Astrocyte (in vitro differentiated cells and primary cell): Measurements from ENCODE around the gene DCTPP1. TPM values are rescaled to one million over a fixed set of nuclear protein-coding genes. Genes with fewer than 3 reads are reported as not detected.

Experiments
- DNase-seq: peaks from one replicate; pipeline ENCODE4 v3.0.0-alpha.2; 2010; ENCODE audit warnings: low read depth
- FAIRE-seq: peaks from 2 replicates; lab custom pipeline; 2011; peaks lifted over from hg19 to GRCh38; lab: Jason Lieb, UNC
- H2AFZ ChIP-seq: 2 replicates; pipeline ENCODE4 v1.6.0; 2012; ENCODE audit warnings: low read depth, low read length, inconsistent platforms
- H3K27ac ChIP-seq: 2 replicates; pipeline ENCODE4 v1.5.1; 2011; ENCODE audit warnings: low read depth, low read length, inconsistent platforms
- H3K27me3 ChIP-seq: 2 replicates; pipeline ENCODE4 v1.6.0; 2011; ENCODE audit warnings: low read length, inconsistent platforms; ENCODE audit not compliant: insufficient read depth
- H3K36me3 ChIP-seq: 2 replicates; pipeline ENCODE4 v1.5.1; 2011; ENCODE audit warnings: low read length, inconsistent platforms; ENCODE audit not compliant: insufficient read depth
- H3K4me1 ChIP-seq: 2 replicates; pipeline ENCODE4 v1.5.1; 2011; ENCODE audit warnings: low read length, inconsistent platforms; ENCODE audit not compliant: insufficient read depth
- H3K4me2 ChIP-seq: 2 replicates; pipeline ENCODE4 v1.6.0; 2012; ENCODE audit warnings: low read length, inconsistent platforms
- H3K4me3 ChIP-seq: 2 replicates; pipeline ENCODE4 v1.5.1; 2011; ENCODE audit warnings: low read depth, mild to moderate bottlenecking, low read length, inconsistent platforms; ENCODE audit not compliant: insufficient read depth
- H3K79me2 ChIP-seq: 2 replicates; pipeline ENCODE4 v1.6.0; 2012; ENCODE audit warnings: mild to moderate bottlenecking, low read length, inconsistent platforms; ENCODE audit not compliant: insufficient read depth
- H3K9ac ChIP-seq: 2 replicates; pipeline ENCODE4 v1.6.0; 2012; ENCODE audit warnings: mild to moderate bottlenecking, low read length, inconsistent platforms
- H3K9me3 ChIP-seq: 2 replicates; pipeline ENCODE4 v1.5.1; 2012; ENCODE audit warnings: low read depth, mild to moderate bottlenecking, low read length, inconsistent platforms; ENCODE audit not compliant: insufficient read depth
- H4K20me1 ChIP-seq: 2 replicates; pipeline ENCODE4 v1.6.0; 2012; ENCODE audit warnings: low read length, inconsistent platforms; ENCODE audit not compliant: insufficient read depth
- H3K27ac Mint-ChIP-seq: one replicate; pipeline ENCODE4 v1.8.0; 2021; ENCODE audit warnings: mild to moderate bottlenecking, mixed read lengths; ENCODE audit not compliant: unreplicated experiment
- H3K27me3 Mint-ChIP-seq: one replicate; pipeline ENCODE4 v1.8.0; 2021; ENCODE audit warnings: low read depth, mixed read lengths; ENCODE audit not compliant: unreplicated experiment
- H3K36me3 Mint-ChIP-seq: one replicate; pipeline ENCODE4 v1.8.0; 2021; ENCODE audit warnings: low read depth, mixed read lengths; ENCODE audit not compliant: unreplicated experiment
- H3K4me1 Mint-ChIP-seq: one replicate; pipeline ENCODE4 v1.8.0; 2021; ENCODE audit warnings: low read depth, mixed read lengths; ENCODE audit not compliant: unreplicated experiment
- H3K4me3 Mint-ChIP-seq: one replicate; pipeline ENCODE4 v1.8.0; 2021; ENCODE audit warnings: mild to moderate bottlenecking, moderate library complexity, mixed read lengths; ENCODE audit not compliant: unreplicated experiment
- H3K9me3 Mint-ChIP-seq: one replicate; pipeline ENCODE4 v1.8.0; 2021; ENCODE audit warnings: mild to moderate bottlenecking, mixed read lengths; ENCODE audit not compliant: unreplicated experiment
- CTCF ChIP-seq: IDR thresholded peaks from 2 replicates; pipeline ENCODE4 v1.5.1; 2011; ENCODE audit warnings: low read depth, mild to moderate bottlenecking, inconsistent platforms, low read length, moderate library complexity; ENCODE audit not compliant: insufficient read depth
- EZH2 ChIP-seq: IDR thresholded peaks from 2 replicates; pipeline ENCODE4 v1.6.1; 2012; ENCODE audit warnings: mild to moderate bottlenecking, low read length, inconsistent platforms; ENCODE audit not compliant: insufficient read depth
- total RNA-seq: library from RNA; stranded (reverse); gene quantifications from 2 replicates; pipeline ENCODE4 v1.2.1, GENCODE V29; 2021

DCTPP1 gene
- total RNA-seq, 1 donor from 2014 or later = 36.5 TPM

GRCh38 chr16:30439720-30440348, 10.0 kb upstream of the DCTPP1 start:
- H3K27ac ChIP-seq = no peak overlapping the region
- Mint-ChIP-seq H3K36me3 (peaks cover 14% of the 10 kb centered on the region), H3K27me3 (peaks cover 8% of the 10 kb centered on the region), H3K4me3 (no peak overlapping the region), H3K9me3 (peaks cover 2% of the 10 kb centered on the region), H3K27ac (no peak overlapping the region), H3K4me1 (peaks cover 8% of the 10 kb centered on the region)
- TF ChIP-seq EZH2 (no peak), CTCF (no peak)
- no peak overlapping the region for H3K4me2 ChIP-seq
- peaks cover 10% of the 10 kb centered on the region for H3K79me2 ChIP-seq
- H4K20me1 ChIP-seq = no peaks in the 10 kb centered on the region
- H3K4me3 ChIP-seq = no peak overlapping the region
- no peak for FAIRE-seq
- H3K4me1 ChIP-seq = peaks cover 4% of the 10 kb centered on the region
- no peak for DNase-seq
- H3K36me3 ChIP-seq = no peaks in the 10 kb centered on the region
- H3K27me3 ChIP-seq = peaks cover 2% of the 10 kb centered on the region
- H3K9me3 ChIP-seq = no peaks in the 10 kb centered on the region
- H2AFZ ChIP-seq = no peak overlapping the region
- no peak overlapping the region for H3K9ac ChIP-seq

GRCh38 chr16:30438835-30439234, 9.0 kb upstream of the DCTPP1 start:
- no peak overlapping the region for H3K27ac Mint-ChIP-seq
- H3K36me3 Mint-ChIP-seq = peaks cover 6% of the 10 kb centered on the region
- DNase-seq (no peak), FAIRE-seq (no peak)
- H3K27ac ChIP-seq = no peak overlapping the region
- H3K4me1 ChIP-seq = no peaks in the 10 kb centered on the region
- peaks cover 2% of the 10 kb centered on the region for H3K27me3 ChIP-seq
- H3K4me2 ChIP-seq = no peak overlapping the region
- no peaks in the 10 kb centered on the region for H3K9me3 Mint-ChIP-seq
- H3K36me3 ChIP-seq = no peaks in the 10 kb centered on the region
- no peak for TF ChIP-seq CTCF
- TF ChIP-seq EZH2 = no peak
- no peak overlapping the region for H3K4me3 ChIP-seq
- H3K4me1 Mint-ChIP-seq = peaks cover 3% of the 10 kb centered on the region
- no peaks in the 10 kb centered on the region for H3K79me2 ChIP-seq
- H3K9me3 ChIP-seq = no peaks in the 10 kb centered on the region
- no peak overlapping the region for H3K9ac ChIP-seq
- no peak overlapping the region for H2AFZ ChIP-seq
- no peaks in the 10 kb centered on the region for H4K20me1 ChIP-seq
- H3K27me3 Mint-ChIP-seq = peaks cover 10% of the 10 kb centered on the region
- H3K4me3 Mint-ChIP-seq = no peak overlapping the region

- Histone ChIP-seq H4K20me1 (no peaks in the 10 kb centered on the region), H3K4me3 (no peak overlapping the region), H3K4me2 (no peak overlapping the region), H3K4me1 (no peaks in the 10 kb centered on the region), H3K27ac (no peak overlapping the region), H3K9ac (no peak overlapping the region), H3K79me2 (no peaks in the 10 kb centered on the region), H3K27me3 (peaks cover 2% of the 10 kb centered on the region), H3K9me3 (no peaks in the 10 kb centered on the region), H2AFZ (no peak overlapping the region), H3K36me3 (no peaks in the 10 kb centered on the region)
- H3K4me1 Mint-ChIP-seq = no peaks in the 10 kb centered on the region
- no peak overlapping the region for H3K4me3 Mint-ChIP-seq
- H3K27ac Mint-ChIP-seq = no peak overlapping the region
- peaks cover 17% of the 10 kb centered on the region for H3K27me3 Mint-ChIP-seq
- FAIRE-seq (no peak), DNase-seq (no peak)
- H3K9me3 Mint-ChIP-seq = no peaks in the 10 kb centered on the region
- TF ChIP-seq EZH2 = no peak
- no peak for TF ChIP-seq CTCF
- no peaks in the 10 kb centered on the region for H3K36me3 Mint-ChIP-seq
Measured at GRCh38 chr16:30437511-30438046, 7.7 kb upstream of the DCTPP1 start.
